Rectal smooth muscle tissue (tissue), 1 donor: ENCODE results near the gene BPIFB6.

ENCODE experiments used
- H3K27ac ChIP-seq: one replicate; pipeline ENCODE4 v1.7.0; 2013; ENCODE audit warnings: low read depth, low read length, inconsistent platforms
- H3K27me3 ChIP-seq: one replicate; pipeline ENCODE4 v1.7.0; 2013; ENCODE audit warnings: low read length; ENCODE audit not compliant: control insufficient read depth, insufficient read depth
- H3K36me3 ChIP-seq: one replicate; pipeline ENCODE4 v1.7.0; 2013; ENCODE audit warnings: low read length; ENCODE audit not compliant: control insufficient read depth, insufficient read depth
- H3K4me1 ChIP-seq: one replicate; pipeline ENCODE4 v1.7.0; 2013; ENCODE audit warnings: low read length; ENCODE audit not compliant: control insufficient read depth, insufficient read depth
- H3K4me3 ChIP-seq: one replicate; pipeline ENCODE4 v1.7.0; 2013; ENCODE audit warnings: low read length
- H3K9ac ChIP-seq: one replicate; pipeline ENCODE4 v1.7.0; 2013; ENCODE audit warnings: low read length

The BPIFB6 gene

GRCh38 chr20:33015700-33016580 lies 15.5 kb upstream of the BPIFB6 start:
- H3K9ac ChIP-seq = no peak overlapping the region
- no peak overlapping the region for H3K27ac ChIP-seq
- peaks cover 2% of the 10 kb centered on the region for H3K27me3 ChIP-seq
- H3K36me3 ChIP-seq = no peaks in the 10 kb centered on the region
- no peak overlapping the region for H3K4me3 ChIP-seq
- H3K4me1 ChIP-seq = no peaks in the 10 kb centered on the region

GRCh38 chr20:33016581-33017109 lies 14.8 kb upstream of the BPIFB6 start:
- no peaks in the 10 kb centered on the region for H3K4me1 ChIP-seq
- H3K27ac ChIP-seq = no peak overlapping the region
- H3K36me3 ChIP-seq = no peaks in the 10 kb centered on the region
- peaks cover 2% of the 10 kb centered on the region for H3K27me3 ChIP-seq
- no peak overlapping the region for H3K9ac ChIP-seq
- H3K4me3 ChIP-seq = no peak overlapping the region

- peaks cover 2% of the 10 kb centered on the region for H3K27me3 ChIP-seq
- no peak overlapping the region for H3K4me3 ChIP-seq
- no peaks in the 10 kb centered on the region for H3K4me1 ChIP-seq
These were observed 13.9 kb upstream of the BPIFB6 start for GRCh38 chr20:33017542-33017941.

DNA sequence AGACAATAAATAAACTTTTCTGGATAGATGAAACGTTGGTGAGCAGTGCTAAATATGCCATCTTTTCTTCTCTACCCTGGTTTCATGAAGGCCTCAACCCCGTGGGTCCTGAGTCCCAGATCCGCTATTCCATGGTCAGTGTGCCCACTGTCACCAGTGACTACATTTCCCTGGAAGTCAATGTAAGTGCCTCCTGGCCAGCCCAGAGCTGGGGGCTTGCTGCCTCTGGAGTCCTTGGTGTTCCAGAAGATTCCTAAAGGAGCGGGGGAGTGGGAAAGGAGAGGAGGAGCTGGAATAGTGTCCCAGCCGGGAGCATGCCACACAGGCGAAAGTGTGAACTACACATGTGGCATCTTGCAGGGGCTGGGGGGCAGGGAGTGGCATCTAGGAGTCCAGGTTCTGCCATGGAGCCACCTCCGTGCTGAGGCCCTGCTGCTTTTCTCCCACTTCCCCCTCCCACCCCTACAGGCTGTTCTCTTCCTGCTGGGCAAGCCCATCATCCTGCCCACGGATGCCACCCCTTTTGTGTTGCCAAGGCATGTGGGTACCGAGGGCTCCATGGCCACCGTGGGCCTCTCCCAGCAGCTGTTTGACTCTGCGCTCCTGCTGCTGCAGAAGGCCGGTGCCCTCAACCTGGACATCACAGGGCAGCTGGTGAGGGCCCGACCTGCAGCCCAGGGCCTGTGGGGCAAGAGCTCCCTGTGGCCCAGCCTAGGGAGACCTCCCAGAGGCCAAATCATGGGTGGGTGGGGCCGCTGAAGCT lies 13.1 kb upstream of the BPIFB6 start:
- Histone ChIP-seq H3K9ac (no peak overlapping the region), H3K27me3 (peaks cover 2% of the 10 kb centered on the region), H3K27ac (no peak overlapping the region)

More at GRCh38 chr20:33017542-33017941, 13.9 kb upstream of the BPIFB6 start:
- no peak overlapping the region for H3K27ac ChIP-seq
- H3K36me3 ChIP-seq = no peaks in the 10 kb centered on the region
- H3K9ac ChIP-seq = no peak overlapping the region

GRCh38 chr20:33019465-33020277 lies 11.8 kb upstream of the BPIFB6 start:
- H3K27ac ChIP-seq = no peak overlapping the region
- no peak overlapping the region for H3K9ac ChIP-seq
- peaks cover 2% of the 10 kb centered on the region for H3K27me3 ChIP-seq
- no peaks in the 10 kb centered on the region for H3K36me3 ChIP-seq
- no peak overlapping the region for H3K4me3 ChIP-seq
- no peaks in the 10 kb centered on the region for H3K4me1 ChIP-seq

More for the DNA sequence above, 13.1 kb upstream of the BPIFB6 start:
- H3K36me3 ChIP-seq = no peaks in the 10 kb centered on the region
- H3K4me3 ChIP-seq = no peak overlapping the region
- no peaks in the 10 kb centered on the region for H3K4me1 ChIP-seq

DNA sequence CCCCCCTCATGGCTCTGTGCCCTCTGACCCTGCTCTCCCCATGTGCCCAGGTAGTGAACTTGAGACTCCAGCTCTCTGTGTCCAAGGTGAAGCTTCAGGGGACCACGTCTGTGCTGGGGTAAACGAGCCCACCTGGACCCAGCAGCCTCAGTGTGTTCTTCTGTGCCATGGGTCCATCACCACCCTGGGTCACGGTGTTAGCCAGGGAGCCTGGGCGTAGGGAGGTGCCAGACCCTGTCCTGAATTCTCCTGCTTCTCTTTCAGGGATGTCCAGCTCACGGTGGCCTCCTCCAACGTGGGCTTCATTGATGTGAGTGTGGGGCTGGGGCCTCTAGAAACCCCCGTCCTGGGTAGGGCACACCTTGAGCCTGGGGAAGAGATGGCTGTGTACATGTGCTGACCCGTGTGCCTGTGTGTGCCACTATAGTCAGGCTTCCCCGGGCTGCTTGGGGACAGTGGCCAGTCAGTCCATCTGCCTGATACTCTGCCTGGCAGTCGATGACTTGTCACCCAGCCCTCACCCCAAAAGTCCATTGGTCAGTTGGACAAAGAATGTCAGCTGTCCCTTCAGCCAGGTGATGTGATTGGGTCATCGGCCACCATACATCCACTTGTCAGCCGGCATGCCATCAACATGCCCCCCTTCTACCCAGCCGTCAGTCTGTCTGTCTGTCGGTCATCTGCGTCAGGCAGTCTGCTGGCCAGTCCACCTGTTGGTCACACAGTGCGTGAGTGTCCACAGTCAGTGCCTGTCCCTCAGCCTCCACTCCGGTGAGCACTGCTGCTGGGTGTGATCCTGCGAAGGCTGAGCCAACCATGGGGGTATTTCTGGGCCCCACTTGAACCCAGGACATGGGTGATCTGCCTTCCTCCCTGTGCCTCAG lies 10.9 kb upstream of the BPIFB6 start:
- no peak overlapping the region for H3K27ac ChIP-seq

DNA sequence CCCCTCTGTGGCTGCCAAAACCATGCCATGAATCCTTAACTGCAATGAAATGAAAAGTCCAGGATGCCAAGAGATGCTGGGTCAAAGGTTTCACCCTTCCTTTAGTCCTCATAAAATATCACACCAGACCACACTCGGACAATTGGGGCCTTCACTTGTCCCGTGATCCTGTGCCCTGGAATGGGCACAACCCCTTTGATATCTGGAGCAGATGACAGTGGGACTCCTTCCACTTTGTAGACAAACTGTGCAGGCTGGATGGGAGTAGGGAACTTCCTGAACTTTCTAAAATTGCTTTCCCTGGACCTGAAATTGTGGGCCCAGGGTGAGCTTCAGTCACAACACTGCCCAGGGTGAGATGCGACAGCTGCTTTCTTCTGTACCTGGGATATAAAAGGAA lies 9.6 kb upstream of the BPIFB6 start:
- Histone ChIP-seq H3K27me3 (no peaks in the 10 kb centered on the region), H3K4me1 (no peaks in the 10 kb centered on the region), H3K27ac (no peak overlapping the region), H3K4me3 (no peak overlapping the region), H3K36me3 (no peaks in the 10 kb centered on the region), H3K9ac (no peak overlapping the region)

More for the DNA sequence above, 10.9 kb upstream of the BPIFB6 start:
- H3K27me3 ChIP-seq = peaks cover 2% of the 10 kb centered on the region
- no peak overlapping the region for H3K9ac ChIP-seq
- no peaks in the 10 kb centered on the region for H3K4me1 ChIP-seq
- no peaks in the 10 kb centered on the region for H3K36me3 ChIP-seq
- H3K4me3 ChIP-seq = no peak overlapping the region

- Histone ChIP-seq H3K4me1 (no peaks in the 10 kb centered on the region), H3K27me3 (no peaks in the 10 kb centered on the region), H3K4me3 (no peak overlapping the region), H3K36me3 (no peaks in the 10 kb centered on the region), H3K27ac (no peak overlapping the region), H3K9ac (no peak overlapping the region)
These were observed 9.2 kb upstream of the BPIFB6 start for GRCh38 chr20:33022289-33022688.

DNA sequence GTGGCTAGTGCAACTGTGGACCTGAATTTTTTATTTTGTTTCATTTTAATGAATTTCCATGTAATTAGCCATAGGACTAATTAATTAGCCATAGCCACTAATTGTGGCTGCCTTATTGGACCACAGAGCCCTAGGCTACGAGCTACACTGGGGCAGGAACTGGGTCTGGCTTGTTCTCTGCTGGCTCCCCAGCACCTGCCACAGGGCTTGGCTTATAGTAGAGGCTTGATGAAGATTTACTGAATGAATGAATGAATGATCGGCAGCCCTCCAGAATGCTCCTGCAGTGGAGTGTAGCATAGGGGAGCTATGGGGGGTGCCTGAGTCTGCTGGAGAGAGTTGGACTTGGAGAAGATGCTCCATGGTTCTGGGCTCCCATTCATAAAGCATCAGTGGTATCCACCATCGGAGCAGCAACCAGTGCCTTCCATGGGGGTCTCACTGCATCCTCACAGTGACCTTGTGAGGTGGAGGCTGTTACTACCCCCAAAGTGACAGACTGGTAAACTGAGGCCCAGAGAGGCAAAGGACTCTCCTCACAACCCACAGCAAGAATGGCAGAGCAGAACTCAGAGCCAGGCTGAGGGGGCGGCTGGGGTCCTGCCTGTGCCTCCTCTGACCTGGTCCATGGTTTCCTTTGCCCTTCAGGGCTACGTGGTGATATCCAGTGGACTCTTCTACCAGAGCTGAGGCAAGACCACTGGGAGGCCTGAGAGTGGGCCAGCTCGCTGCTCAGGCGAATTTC lies 8.6 kb upstream of the BPIFB6 start:
- H3K27ac ChIP-seq = no peak overlapping the region
- H3K9ac ChIP-seq = no peak overlapping the region
- no peak overlapping the region for H3K4me3 ChIP-seq
- no peaks in the 10 kb centered on the region for H3K4me1 ChIP-seq
- no peaks in the 10 kb centered on the region for H3K27me3 ChIP-seq
- H3K36me3 ChIP-seq = no peaks in the 10 kb centered on the region

- H3K9ac ChIP-seq = no peak overlapping the region
- H3K4me3 ChIP-seq = no peak overlapping the region
- no peaks in the 10 kb centered on the region for H3K27me3 ChIP-seq
- no peak overlapping the region for H3K27ac ChIP-seq
- H3K4me1 ChIP-seq = no peaks in the 10 kb centered on the region
- H3K36me3 ChIP-seq = no peaks in the 10 kb centered on the region
These were observed 7.8 kb upstream of the BPIFB6 start for GRCh38 chr20:33023439-33024242.
